HCT116 (cell line): ENCODE measurements around the gene PREX1. TPM values are rescaled to one million over a fixed set of nuclear protein-coding genes. Genes with fewer than 3 reads are reported as not detected.

Experiments used
- ATAC-seq: fragments of 200-7000 bp; cut with Tn5 transposase; 2 replicates; pipeline ENCODE4 v1.9.1; 2020; ENCODE audit warnings: mild to moderate bottlenecking, moderate library complexity
- BruUV-seq: library from RNA; stranded (reverse); fragments of 400-500 nt; replicated peaks from 2 replicates; lab custom pipeline; 2021; lab: Mats Ljungman, UMichigan
- CTCF ChIA-PET: fragments of 300-600 bp; sonication (Branson Sonifier 250); formaldehyde crosslinking; loops from one replicate; lab custom pipeline; 2021; ENCODE audit warnings: antibody characterized with exemption; lab: Charles Lee
- POLR2A ChIA-PET: fragments of 300-600, 350-600 bp; sonication (Branson Sonifier 250); formaldehyde crosslinking; loops from one replicate; lab custom pipeline; 2021; ENCODE audit warnings: antibody characterized with exemption; lab: Charles Lee
- RAD21 ChIA-PET, 2 experiments: fragments of 300-600 bp; sonication (Branson Sonifier 250); formaldehyde crosslinking; loops; one replicate each; lab custom pipeline; 2023; ENCODE audit warnings: low total read pairs in 2 of 2; ENCODE audit not compliant: uncharacterized antibody in 2 of 2, unreplicated experiment in 2 of 2, low non-redundant PET in 1 of 2; lab: Charles Lee
- DNase-seq: peaks from one replicate; pipeline ENCODE4 v3.0.0-alpha.2; 2010; ENCODE audit warnings: low read depth, low spot score
- H2AFZ ChIP-seq: fragments of 200-600 bp; shearing (Covaris generic), sonication (generic); 2 replicates; pipeline ENCODE4 v1.6.1; 2017; ENCODE audit warnings: low read depth, mixed run types, mixed read lengths, antibody characterized with exemption, low read length; ENCODE audit not compliant: poor library complexity, severe bottlenecking
- H3K27ac ChIP-seq: 2 replicates; pipeline ENCODE4 v1.5.1; 2012; ENCODE audit warnings: low read depth, low read length
- H3K27me3 ChIP-seq: fragments of 200-600 bp; sonication (generic); 2 replicates; pipeline ENCODE4 v1.6.1; 2016; ENCODE audit warnings: mixed run types, low read length, mixed read lengths; ENCODE audit not compliant: insufficient read depth
- H3K36me3 ChIP-seq, 2 experiments: fragments of 200-500 bp in 1 of 2; fragments of 200-600 bp in 1 of 2; sonication (Bioruptor generic) in 1 of 2; sonication (generic) in 1 of 2; 2 replicates each; pipeline versions ENCODE4 v1.5.1 to v1.6.1; 2014 to 2016; ENCODE audit warnings: low read length in 2 of 2, inconsistent platforms in 1 of 2, mixed read lengths in 1 of 2, mixed run types in 1 of 2; ENCODE audit not compliant: insufficient read depth in 2 of 2, control insufficient read depth in 1 of 2
- H3K4me1 ChIP-seq, 2 experiments: fragments of 200-600 bp in 1 of 2; sonication (generic) in 1 of 2; 2 replicates each; pipeline versions ENCODE4 v1.5.1 to v1.6.1; 2012 to 2017; ENCODE audit warnings: low read length in 2 of 2, inconsistent platforms in 1 of 2, mild to moderate bottlenecking in 1 of 2, mixed read lengths in 1 of 2, mixed run types in 1 of 2, moderate library complexity in 1 of 2; ENCODE audit not compliant: insufficient read depth in 2 of 2, control insufficient read depth in 1 of 2
- H3K4me2 ChIP-seq: fragments of 200-600 bp; sonication (generic); 2 replicates; pipeline ENCODE4 v1.6.1; 2017; ENCODE audit warnings: mixed run types, low read length, mixed read lengths
- H3K4me3 ChIP-seq, 2 experiments: fragments of 200-600 bp in 1 of 2; sonication (generic) in 1 of 2; replicated peaks in 1 of 2; 2 replicates each; pipeline ENCODE4 v1.5.1; 2011 to 2016; ENCODE audit warnings: low read length in 2 of 2, control low read depth in 1 of 2, low read depth in 1 of 2, mild to moderate bottlenecking in 1 of 2, mixed read lengths in 1 of 2, mixed run types in 1 of 2
- H3K79me2 ChIP-seq: fragments of 200-600 bp; sonication (generic); 2 replicates; pipeline ENCODE4 v1.6.1; 2017; ENCODE audit warnings: mild to moderate bottlenecking, mixed run types, low read length, moderate library complexity, mixed read lengths; ENCODE audit not compliant: insufficient read depth
- H3K9ac ChIP-seq: fragments of 200-600 bp; sonication (generic); 2 replicates; pipeline ENCODE4 v1.6.1; 2016; ENCODE audit warnings: low read length, mixed read lengths
- H3K9me2 ChIP-seq: fragments of 200-600 bp; sonication (generic), shearing (Covaris generic); 2 replicates; pipeline ENCODE4 v1.6.1; 2017; ENCODE audit warnings: mixed run types, mild to moderate bottlenecking, moderate library complexity; ENCODE audit not compliant: insufficient read depth
- H3K9me3 ChIP-seq, 2 experiments: fragments of 200-500 bp in 1 of 2; fragments of 200-600 bp in 1 of 2; sonication (Bioruptor generic) in 1 of 2; sonication (generic) in 1 of 2; 2 replicates each; pipeline ENCODE4 v1.6.1; 2014 to 2017; ENCODE audit warnings: low read length in 2 of 2, mixed read lengths in 2 of 2, inconsistent platforms in 1 of 2, low read depth in 1 of 2, mild to moderate bottlenecking in 1 of 2, mixed run types in 1 of 2, moderate library complexity in 1 of 2; ENCODE audit not compliant: control insufficient read depth in 1 of 2, insufficient read depth in 1 of 2
- H4K20me1 ChIP-seq: fragments of 200-600 bp; sonication (generic), shearing (Covaris generic); 2 replicates; pipeline ENCODE4 v1.6.1; 2017; ENCODE audit warnings: mixed run types, mild to moderate bottlenecking, moderate library complexity; ENCODE audit not compliant: insufficient read depth
- CBX3 ChIP-seq: IDR thresholded peaks from 2 replicates; pipeline ENCODE4 v1.6.1; 2012; ENCODE audit warnings: low read depth
- CEBPB ChIP-seq: IDR thresholded peaks from 2 replicates; pipeline ENCODE4 v1.6.1; 2012; ENCODE audit warnings: low read depth
- FOSL1 ChIP-seq: IDR thresholded peaks from 2 replicates; pipeline ENCODE4 v1.6.1; 2012; ENCODE audit warnings: low read depth
- JUND ChIP-seq: IDR thresholded peaks from 2 replicates; pipeline ENCODE4 v1.6.1; 2012
- POLR2AphosphoS5 ChIP-seq: IDR thresholded peaks from 2 replicates; pipeline ENCODE4 v1.6.1; 2011; ENCODE audit warnings: mild to moderate bottlenecking, low read depth, low read length, moderate library complexity
- RAD21 ChIP-seq: IDR thresholded peaks from 2 replicates; pipeline ENCODE4 v1.6.1; 2012; ENCODE audit warnings: low read depth, mild to moderate bottlenecking
- SIN3A ChIP-seq: IDR thresholded peaks from 2 replicates; pipeline ENCODE4 v1.6.1; 2012; ENCODE audit warnings: low read depth
- SP1 ChIP-seq: IDR thresholded peaks from 2 replicates; pipeline ENCODE4 v1.6.1; 2012; ENCODE audit warnings: low read depth
- TCF7L2 ChIP-seq: IDR thresholded peaks from 2 replicates; pipeline ENCODE4 v1.7.0; 2011; ENCODE audit warnings: borderline replicate concordance, inconsistent platforms; ENCODE audit not compliant: insufficient read depth, insufficient read length; ENCODE audit errors: extremely low read depth
- YY1 ChIP-seq: IDR thresholded peaks from 2 replicates; pipeline ENCODE4 v1.6.1; 2011; ENCODE audit warnings: low read length, low read depth, moderate library complexity, mild to moderate bottlenecking; ENCODE audit not compliant: insufficient replicate concordance; ENCODE audit errors: extremely low read depth
- ZFX ChIP-seq: fragments of 450-650 bp; IDR thresholded peaks from 2 replicates; pipeline ENCODE4 v1.6.1; 2017
- intact Hi-C: fragments of 100-400 bp; cut with micrococcal nuclease; formaldehyde crosslinking; loops from 2 replicates; pipeline ENCODE4 v1.10.0; 2022
- total RNA-seq: library from RNA; stranded (reverse); gene quantifications from one replicate; pipeline ENCODE4 v1.2.1, GENCODE V29; 2021; ENCODE audit not compliant: unreplicated experiment
- TF ChIP-seq, protein P1 (sequence below): IDR thresholded peaks from 2 replicates; pipeline ENCODE4 v1.6.1; 2012

Gene PREX1
- total RNA-seq, 1 experiment from 2014 or later, result 6.1 TPM

DNA sequence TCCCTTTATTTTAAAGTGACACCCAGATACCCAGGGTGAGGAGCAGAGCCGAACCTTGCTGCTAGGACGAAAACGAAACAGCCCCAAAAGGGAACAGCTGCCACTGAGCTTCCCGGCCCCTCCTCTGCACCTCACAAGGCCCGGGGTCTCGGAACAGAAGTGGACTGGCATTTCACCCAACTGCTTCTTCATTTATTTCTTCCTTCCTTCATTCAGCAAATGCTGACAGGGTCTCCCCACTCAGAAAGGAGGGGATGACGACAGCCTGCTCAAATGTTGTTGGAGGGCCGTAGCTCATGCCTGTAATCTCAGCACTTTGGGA lies 220.3 kb downstream of the PREX1 start:
- Histone ChIP-seq H3K9ac (no peak overlapping the region), H3K79me2 (no peaks in the 10 kb centered on the region), H3K4me1 (no peaks in the 10 kb centered on the region), H3K4me2 (no peak overlapping the region), H2AFZ (no peak overlapping the region), H3K27me3 (peaks cover 5% of the 10 kb centered on the region; the same call in 1 of the 2 replicates), H3K4me3 (no peak overlapping the region), H4K20me1 (no peaks in the 10 kb centered on the region), H3K36me3 (no peaks in the 10 kb centered on the region), H3K9me3 (no peaks in the 10 kb centered on the region), H3K27ac (no peak overlapping the region), H3K9me2 (no peaks in the 10 kb centered on the region)
- ChIA-PET CTCF (interaction anchor here (1.7 kb wide), 1 partner anchor 13 kb away, joined by 5 read pairs; no protein-coding TSS in a partner anchor), POLR2A (no interaction called here), RAD21 (no interaction called here)
- ATAC-seq, result no peak
- intact Hi-C loops, result no loop called here
- DNase-seq, result no peak
- no TSS peak for BruUV-seq
- TF ChIP-seq CEBPB, result no peak
- TF ChIP-seq SP1, result no peak
- no peak for TF ChIP-seq FOSL1
- TF ChIP-seq RAD21, result no peak
- no peak for TF ChIP-seq JUND
- TF ChIP-seq SIN3A, result no peak
- no peak for TF ChIP-seq CBX3
- TF ChIP-seq TCF7L2, result no peak
- no peak for TF ChIP-seq YY1
- TF ChIP-seq, protein P1, sequence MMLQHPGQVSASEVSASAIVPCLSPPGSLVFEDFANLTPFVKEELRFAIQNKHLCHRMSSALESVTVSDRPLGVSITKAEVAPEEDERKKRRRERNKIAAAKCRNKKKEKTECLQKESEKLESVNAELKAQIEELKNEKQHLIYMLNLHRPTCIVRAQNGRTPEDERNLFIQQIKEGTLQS, result no peak
- no peak for TF ChIP-seq POLR2AphosphoS5
- no peak for TF ChIP-seq ZFX
